Ovary (tissue), 9 donors: Measurements from ENCODE around the gene MAPKAP1. TPM values are rescaled to one million over a fixed set of nuclear protein-coding genes. Genes with fewer than 3 reads are reported as not detected.

Experiments used
- DNase-seq, 5 donors: peaks; one replicate each; pipeline ENCODE4 v3.0.0-alpha.2; 2019 to 2020
- H3K27ac ChIP-seq, 2 donors: fragments of 200-600 bp; one replicate each; pipeline versions ENCODE4 v1.5.1 to v1.8.0; 2019 to 2022
- H3K27me3 ChIP-seq: fragments of 200-600 bp; one replicate; pipeline ENCODE4 v1.8.0; 2022
- H3K36me3 ChIP-seq: fragments of 200-600 bp; sonication (generic); one replicate; pipeline ENCODE4 v1.5.1; 2019
- H3K4me1 ChIP-seq: one replicate; pipeline ENCODE4 v1.8.1; 2013; ENCODE audit warnings: mild to moderate bottlenecking, moderate library complexity; ENCODE audit not compliant: insufficient read depth
- H3K4me3 ChIP-seq: fragments of 200-600 bp; sonication (generic); one replicate; pipeline ENCODE4 v1.5.1; 2017
- H3K9me3 ChIP-seq, 2 donors: fragments of 200-600 bp in 1 of 2; sonication (generic) in 1 of 2; one replicate each; pipeline versions ENCODE4 v1.5.1 to v1.8.1; 2013 to 2019; ENCODE audit warnings: mild to moderate bottlenecking in 1 of 2, moderate library complexity in 1 of 2
- EP300 ChIP-seq: sonication (generic); formaldehyde crosslinking; IDR thresholded peaks from one replicate; pipeline ENCODE4 v1.6.1; 2017; ENCODE audit warnings: antibody characterized with exemption
- POLR2A ChIP-seq: fragments of 450-650 bp; IDR thresholded peaks from one replicate; pipeline ENCODE4 v1.6.1; 2017; ENCODE audit warnings: antibody characterized with exemption, mild to moderate bottlenecking, moderate library complexity
- WGBS, 3 donors: extraction: QIAGEN DNeasy Blood & Tissue Kit in 1 of 3; methylation state at CpG; one replicate each; pipeline versions ENCODE4 v1.1.5 to v1.1.7; 2013 to 2017; 5-methylcytosine and 5-hydroxymethylcytosine counted together
- intact Hi-C, 4 donors: fragments of 100-400 bp; cut with DNase I; formaldehyde crosslinking; loops; one replicate each; pipeline versions ENCODE4 v1.11.0 to v1.15.1; 2022 to 2023
- polyA plus RNA-seq, 2 donors: library from polyadenylated mRNA; stranded (reverse); fragments of 200-250 nt in 1 of 2; fragments of 350-450 nt in 1 of 2; fragmentation: Illumina TruSeq in 1 of 2; extraction: RNeasy Lipid Tissue Mini Kit (QIAGEN cat#74804) in 1 of 2; gene quantifications; one replicate each; pipeline ENCODE4 v1.2.3, GENCODE V29; 2013 to 2014
- total RNA-seq, 7 donors: library from RNA; depleted of rRNA in 2 of 7; stranded (reverse); fragments of >200 nt in 2 of 7; fragmentation: NEBNext Ultra II Directional in 3 of 7; extraction: Animal tissue kit (Norgen Biotek cat#: 25700) in 3 of 7; gene quantifications; one replicate each; pipeline versions ENCODE4 v1.1.0 to v1.2.4, GENCODE V29; 2016 to 2023
- TF ChIP-seq, protein P1 (sequence below), 3 donors: fragments of 450-650 bp in 2 of 3; fragments of 200-600 bp in 1 of 3; IDR thresholded peaks; one replicate each; pipeline versions ENCODE4 v1.5.1 to v1.8.0; 2016 to 2022; ENCODE audit warnings: antibody characterized with exemption in 3 of 3, mild to moderate bottlenecking in 1 of 3
- donor health status: DM: no; HTN: no; CAD: no; lungs with moderate emphysema.
- donor health status: DM: no; HTN: no; CAD: no.
- donor health status: Bipolar disorder and iron deficiency.
- donor health status: DM: yes; HTN: yes; CAD: no.
- donor health status: DM: no; HTN: no; CAD: no.
- donor health status: DM: yes; HTN: yes; CAD: no.

Gene MAPKAP1
- total and polyA plus RNA-seq, 9 donors = 43.3 to 86.5 (median 50.2) TPM

- WGBS, 3 donors = 8 to 14% (median 10%) methylated on average over 13 of the region's 13 CpGs
- intact Hi-C loops = loop anchor here in 1 of 4 donors (10.0 kb wide), 2 partner anchors 70 to 120 kb away; no protein-coding TSS in a partner anchor
- no peaks in the 10 kb centered on the region for H3K9me3 ChIP-seq
- H3K36me3 ChIP-seq = no peaks in the 10 kb centered on the region
- no peak for TF ChIP-seq POLR2A
- TF ChIP-seq, protein P1, sequence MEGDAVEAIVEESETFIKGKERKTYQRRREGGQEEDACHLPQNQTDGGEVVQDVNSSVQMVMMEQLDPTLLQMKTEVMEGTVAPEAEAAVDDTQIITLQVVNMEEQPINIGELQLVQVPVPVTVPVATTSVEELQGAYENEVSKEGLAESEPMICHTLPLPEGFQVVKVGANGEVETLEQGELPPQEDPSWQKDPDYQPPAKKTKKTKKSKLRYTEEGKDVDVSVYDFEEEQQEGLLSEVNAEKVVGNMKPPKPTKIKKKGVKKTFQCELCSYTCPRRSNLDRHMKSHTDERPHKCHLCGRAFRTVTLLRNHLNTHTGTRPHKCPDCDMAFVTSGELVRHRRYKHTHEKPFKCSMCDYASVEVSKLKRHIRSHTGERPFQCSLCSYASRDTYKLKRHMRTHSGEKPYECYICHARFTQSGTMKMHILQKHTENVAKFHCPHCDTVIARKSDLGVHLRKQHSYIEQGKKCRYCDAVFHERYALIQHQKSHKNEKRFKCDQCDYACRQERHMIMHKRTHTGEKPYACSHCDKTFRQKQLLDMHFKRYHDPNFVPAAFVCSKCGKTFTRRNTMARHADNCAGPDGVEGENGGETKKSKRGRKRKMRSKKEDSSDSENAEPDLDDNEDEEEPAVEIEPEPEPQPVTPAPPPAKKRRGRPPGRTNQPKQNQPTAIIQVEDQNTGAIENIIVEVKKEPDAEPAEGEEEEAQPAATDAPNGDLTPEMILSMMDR (IDR thresholded peaks at IDR 0.05) = no peak
- TF ChIP-seq EP300 = no peak
- H3K4me3 ChIP-seq = no peak overlapping the region
- H3K4me1 ChIP-seq = peaks cover 39% of the 10 kb centered on the region
- no peaks in the 10 kb centered on the region for H3K27me3 ChIP-seq
- DNase-seq = peak in 3 of 5 donors; percentile 33 to 54 (median 41)
- peak overlapping the region in 1 of 2 donors; percentile 58 for H3K27ac ChIP-seq
Measured at GRCh38 chr9:125544988-125545651, 161.9 kb downstream of the MAPKAP1 start.

DNA sequence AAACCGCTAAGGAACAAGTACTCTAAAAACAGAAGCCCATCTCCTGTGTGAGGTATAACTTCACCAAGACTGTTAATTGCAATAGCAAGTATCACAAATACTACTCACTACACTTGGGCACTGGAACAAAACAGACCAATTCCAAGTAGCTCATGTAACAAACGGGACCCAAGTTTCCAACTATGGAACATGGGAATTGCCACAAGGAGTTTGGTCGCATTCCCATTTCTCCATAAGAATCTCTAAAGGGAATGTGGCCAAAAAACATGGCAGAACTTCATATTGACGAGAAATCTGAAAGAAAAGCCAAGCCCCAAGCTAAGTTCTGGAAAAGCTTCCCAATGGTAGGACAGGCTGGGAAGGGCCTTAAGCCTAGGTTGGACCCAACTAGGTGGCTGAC is 162.5 kb downstream of the MAPKAP1 start:
- intact Hi-C loops = loop anchor here in 1 of 4 donors (10.0 kb wide), 2 partner anchors 70 to 120 kb away; no protein-coding TSS in a partner anchor
- TF ChIP-seq EP300 (no peak), POLR2A (no peak)
- TF ChIP-seq, protein P1 (IDR thresholded peaks at IDR 0.05) = no peak
- 89 to 92% (median 92%) methylated on average over 4 of the region's 4 CpGs for WGBS, 3 donors

GRCh38 chr9:125541840-125542243 is 165.2 kb downstream of the MAPKAP1 start:
- H3K4me3 ChIP-seq = no peak overlapping the region
- H3K4me1 ChIP-seq = peaks cover 35% of the 10 kb centered on the region
- 45 to 53% (median 46%) methylated on average over 12 of the region's 12 CpGs for WGBS, 3 donors
- H3K36me3 ChIP-seq = no peaks in the 10 kb centered on the region
- peak in 1 of 5 donors; percentile 44 for DNase-seq
- TF ChIP-seq, protein P1 (IDR thresholded peaks at IDR 0.05) = no peak
- TF ChIP-seq POLR2A (no peak), EP300 (no peak)
- no peak overlapping the region for H3K27ac ChIP-seq
- no peaks in the 10 kb centered on the region for H3K9me3 ChIP-seq
- intact Hi-C loops = loop anchor here in 1 of 4 donors (10.0 kb wide), 2 partner anchors 67 to 117 kb away; no protein-coding TSS in a partner anchor
- no peaks in the 10 kb centered on the region for H3K27me3 ChIP-seq

More for the DNA sequence above, 162.5 kb downstream of the MAPKAP1 start:
- no peak for DNase-seq
- no peaks in the 10 kb centered on the region for H3K27me3 ChIP-seq
- H3K36me3 ChIP-seq = no peaks in the 10 kb centered on the region
- no peaks in the 10 kb centered on the region for H3K9me3 ChIP-seq
- H3K4me3 ChIP-seq = no peak overlapping the region
- peak overlapping the region in 1 of 2 donors; percentile 58 for H3K27ac ChIP-seq
- peaks cover 36% of the 10 kb centered on the region for H3K4me1 ChIP-seq

DNA sequence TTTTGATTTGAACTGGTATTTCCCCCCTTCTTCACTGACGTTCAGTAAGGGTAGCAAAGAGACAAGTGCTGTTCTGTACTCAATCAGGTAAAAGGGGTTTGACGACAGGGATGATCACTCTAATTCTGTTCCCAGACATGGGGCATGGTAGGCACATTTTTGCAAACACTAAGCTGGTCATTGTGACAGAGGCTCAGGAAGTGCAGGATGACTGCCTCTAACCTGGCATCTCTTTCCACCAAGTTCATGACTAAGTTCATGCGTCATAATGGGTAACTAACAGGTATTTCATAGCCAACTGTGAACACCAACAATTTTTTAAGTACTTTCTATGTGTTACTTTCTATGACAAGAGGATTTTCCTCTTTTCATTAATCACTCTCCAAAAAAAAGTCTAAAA is 166.5 kb downstream of the MAPKAP1 start:
- TF ChIP-seq POLR2A (no peak), EP300 (no peak)
- TF ChIP-seq, protein P1 (IDR thresholded peaks at IDR 0.05) = no peak
- Histone ChIP-seq H3K27me3 (no peaks in the 10 kb centered on the region), H3K4me3 (no peak overlapping the region), H3K27ac (no peak overlapping the region), H3K36me3 (no peaks in the 10 kb centered on the region), H3K9me3 (no peaks in the 10 kb centered on the region), H3K4me1 (peaks cover 29% of the 10 kb centered on the region)
- intact Hi-C loops = loop anchor here in 1 of 4 donors (10.0 kb wide), 2 partner anchors 66 to 116 kb away; no protein-coding TSS in a partner anchor
- 89 to 96% (median 94%) methylated on average over 3 of the region's 3 CpGs for WGBS, 3 donors
- no peak for DNase-seq
